GM12878 (cell line): ENCODE results near the gene LONRF2. TPM values are rescaled to one million over a fixed set of nuclear protein-coding genes. Genes with fewer than 3 reads are reported as not detected.

Experiments
- ATAC-seq: fragments of 200-7000 bp; cut with Tn5 transposase; 3 replicates; pipeline ENCODE4 v1.9.1; 2020; ENCODE audit warnings: mild to moderate bottlenecking, moderate library complexity
- BruUV-seq: library from RNA; stranded (reverse); fragments of 400-500 nt; replicated peaks from 2 replicates; lab custom pipeline; 2021; lab: Mats Ljungman, UMichigan
- CTCF ChIA-PET: fragments of 300-600 bp; sonication (Branson Sonifier 250); formaldehyde crosslinking; extraction: SDS; loops from one replicate; lab custom pipeline; 2021; ENCODE audit warnings: inconsistent platforms; lab: Yijun Ruan, JAX
- POLR2A ChIA-PET: fragments of 350-600 bp; formaldehyde crosslinking; extraction: SDS; loops from one replicate; lab custom pipeline; 2021; ENCODE audit warnings: inconsistent platforms; lab: Charles Lee
- RAD21 ChIA-PET: fragments of 300-600 bp; sonication (Branson Sonifier 250); formaldehyde crosslinking; loops from one replicate; lab custom pipeline; 2023; ENCODE audit warnings: antibody characterized with exemption; ENCODE audit not compliant: unreplicated experiment; lab: Charles Lee
- SMC1A ChIA-PET: fragments of 300-600 bp; sonication (Branson Sonifier 250); formaldehyde crosslinking; loops from one replicate; lab custom pipeline; 2023; ENCODE audit not compliant: unreplicated experiment, uncharacterized antibody; lab: Charles Lee
- DNase-seq: peaks from one replicate; pipeline ENCODE4 v3.0.0-alpha.2; 2011; ENCODE audit warnings: low read depth, low spot score
- FAIRE-seq: peaks from 3 replicates; lab custom pipeline; 2011; peaks lifted over from hg19 to GRCh38; lab: Jason Lieb, UNC
- H2AFZ ChIP-seq: 2 replicates; pipeline ENCODE4 v1.6.0; 2011; ENCODE audit warnings: low read depth, low read length, control low read depth; ENCODE audit not compliant: control insufficient read depth
- H3K27ac ChIP-seq: 2 replicates; pipeline ENCODE4 v1.5.1; 2011; ENCODE audit warnings: control low read depth; ENCODE audit not compliant: control insufficient read depth, insufficient read depth
- H3K27me3 ChIP-seq, 2 experiments: replicated peaks in 1 of 2; 2 replicates each; pipeline versions ENCODE4 v1.6.0 to v1.6.1; 2011; ENCODE audit warnings: low read length in 1 of 2; ENCODE audit not compliant: control insufficient read depth in 2 of 2, insufficient read depth in 2 of 2
- H3K36me3 ChIP-seq, 2 experiments: 2 replicates each; pipeline ENCODE4 v1.5.1; 2011; ENCODE audit warnings: low read length in 1 of 2; ENCODE audit not compliant: control insufficient read depth in 2 of 2, insufficient read depth in 2 of 2
- H3K4me1 ChIP-seq: 2 replicates; pipeline ENCODE4 v1.6.1; 2011; ENCODE audit warnings: mild to moderate bottlenecking, low read length, moderate library complexity, mixed read lengths; ENCODE audit not compliant: control insufficient read depth, insufficient read depth
- H3K4me2 ChIP-seq: 2 replicates; pipeline ENCODE4 v1.6.0; 2011; ENCODE audit warnings: control low read depth; ENCODE audit not compliant: control insufficient read depth, insufficient read depth
- H3K4me3 ChIP-seq: fragments of 200-600 bp; sonication (generic); 2 replicates; pipeline ENCODE4 v1.5.1; 2016
- H3K79me2 ChIP-seq: 2 replicates; pipeline ENCODE4 v1.6.0; 2011; ENCODE audit warnings: low read length; ENCODE audit not compliant: control insufficient read depth, insufficient read depth
- H3K9ac ChIP-seq: 2 replicates; pipeline ENCODE4 v1.8.0; 2011; ENCODE audit warnings: low read length, control low read depth, mixed read lengths; ENCODE audit not compliant: control insufficient read depth, insufficient read depth
- H3K9me3 ChIP-seq: replicated peaks from 3 replicates; pipeline ENCODE4 v1.5.1; 2011; ENCODE audit warnings: mild to moderate bottlenecking, low read length; ENCODE audit not compliant: control insufficient read depth, insufficient read depth
- H4K20me1 ChIP-seq: 2 replicates; pipeline ENCODE4 v1.6.0; 2011; ENCODE audit not compliant: control insufficient read depth, insufficient read depth
- CBX5 ChIP-seq: sonication (generic); IDR thresholded peaks from 2 replicates; pipeline ENCODE4 v1.6.1; 2016; ENCODE audit warnings: low read depth, moderate library complexity, mild to moderate bottlenecking, inconsistent platforms
- ETV6 ChIP-seq, 2 experiments: fragments of 450-650 bp in 1 of 2; IDR thresholded peaks in 1 of 2; conservative IDR thresholded peaks in 1 of 2; 2 replicates each; pipeline ENCODE4 v1.6.1; 2014; ENCODE audit warnings: antibody characterized with exemption in 1 of 2, borderline replicate concordance in 1 of 2, low read depth in 1 of 2, mild to moderate bottlenecking in 1 of 2, moderate library complexity in 1 of 2
- GATAD2B ChIP-seq: fragments of 450-650 bp; conservative IDR thresholded peaks from 2 replicates; pipeline ENCODE4 v1.6.1; 2017; ENCODE audit warnings: low read depth, mild to moderate bottlenecking, moderate library complexity
- POLR2A ChIP-seq: IDR thresholded peaks from 2 replicates; pipeline ENCODE4 v1.6.1; 2011; ENCODE audit warnings: low read depth, mild to moderate bottlenecking, low read length
- POLR2AphosphoS2 ChIP-seq: IDR thresholded peaks from 2 replicates; pipeline ENCODE4 v1.6.1; 2011; ENCODE audit warnings: low read depth, mild to moderate bottlenecking, low read length, improper control_type of control experiment, moderate library complexity
- STAT3 ChIP-seq: IDR thresholded peaks from 2 replicates; pipeline ENCODE4 v1.6.1; 2011; ENCODE audit warnings: low read depth, low read length, improper control_type of control experiment
- TBL1XR1 ChIP-seq: IDR thresholded peaks from 2 replicates; pipeline ENCODE4 v1.6.1; 2012; ENCODE audit warnings: low read depth, low read length, improper control_type of control experiment
- ZBED1 ChIP-seq: IDR thresholded peaks from 2 replicates; pipeline ENCODE4 v1.6.1; 2016; ENCODE audit warnings: borderline replicate concordance
- ZNF384 ChIP-seq: IDR thresholded peaks from 2 replicates; pipeline ENCODE4 v1.6.1; 2012; ENCODE audit warnings: low read depth, mild to moderate bottlenecking, low read length, improper control_type of control experiment, borderline replicate concordance
- WGBS: methylation state at CpG from one replicate; pipeline ENCODE4 v1.1.6; 2016; ENCODE audit warnings: low lambda C conversion rate; ENCODE audit not compliant: insufficient replicate concordance, insufficient coverage; ENCODE audit errors: missing lambda C conversion rate; 5-methylcytosine and 5-hydroxymethylcytosine counted together
- in situ Hi-C: fragments of 300-500 bp; cut with MboI; formaldehyde crosslinking; loops from 9 replicates; pipeline ENCODE4 v1.14.3; 2018; ENCODE audit warnings: mixed read lengths
- intact Hi-C: fragments of 100-400 bp; cut with micrococcal nuclease; formaldehyde crosslinking; loops from one replicate; pipeline ENCODE4 v1.14.2; 2022; ENCODE audit not compliant: unreplicated experiment
- polyA plus RNA-seq, 11 experiments: library from polyadenylated mRNA; depleted of rRNA in 4 of 11; unstranded in 6 of 11; stranded (reverse) in 5 of 11; fragments of >200 nt; fragmentation: Nextera tagmentation in 4 of 11; fragmentation: Illumina TruSeq in 1 of 11; extraction: Ambion mirVana in 4 of 11; extraction: Trizol in 1 of 11; gene quantifications; 1 replicate in 1 of 11; 2 replicates in 10 of 11; pipeline versions ENCODE4 v1.2.1 to v1.2.3, GENCODE V29; 2011 to 2016; ENCODE audit warnings: inconsistent platforms in 2 of 11, missing spikeins in 2 of 11, low read depth in 1 of 11
- total RNA-seq, 4 experiments: library from RNA; depleted of rRNA in 3 of 4; stranded (reverse); fragments of >200 nt in 3 of 4; fragmentation: Illumina TruSeq in 1 of 4; extraction: Trizol in 1 of 4; gene quantifications; 2 replicates each; pipeline versions ENCODE4 v1.2.1 to v1.2.3, GENCODE V29; 2013 to 2021
- TF ChIP-seq, protein P1 (sequence below): fragments of 450-650 bp; formaldehyde crosslinking; IDR thresholded peaks from 2 replicates; pipeline ENCODE4 v1.4.0; 2020; ENCODE audit warnings: mild to moderate bottlenecking, moderate library complexity
- TF ChIP-seq, protein P2 (sequence below): fragments of 450-650 bp; IDR thresholded peaks from 2 replicates; pipeline ENCODE4 v1.6.1; 2016; ENCODE audit warnings: mild to moderate bottlenecking
- TF ChIP-seq, protein P3 (sequence below): IDR thresholded peaks from 2 replicates; pipeline ENCODE4 v1.6.1; 2012; ENCODE audit warnings: low read length, inconsistent platforms
- TF ChIP-seq, protein P4 (sequence below): fragments of 450-650 bp; IDR thresholded peaks from 2 replicates; pipeline ENCODE4 v1.6.1; 2016; ENCODE audit warnings: mild to moderate bottlenecking, moderate library complexity, borderline replicate concordance

Gene LONRF2
- total and polyA plus RNA-seq, 10 of the 15 experiments (the other 5 are each of a cell fraction or from before 2014, with no cell fraction given), result under 0.01 to 0.04 (median 0.01) TPM; not detected in 4

DNA sequence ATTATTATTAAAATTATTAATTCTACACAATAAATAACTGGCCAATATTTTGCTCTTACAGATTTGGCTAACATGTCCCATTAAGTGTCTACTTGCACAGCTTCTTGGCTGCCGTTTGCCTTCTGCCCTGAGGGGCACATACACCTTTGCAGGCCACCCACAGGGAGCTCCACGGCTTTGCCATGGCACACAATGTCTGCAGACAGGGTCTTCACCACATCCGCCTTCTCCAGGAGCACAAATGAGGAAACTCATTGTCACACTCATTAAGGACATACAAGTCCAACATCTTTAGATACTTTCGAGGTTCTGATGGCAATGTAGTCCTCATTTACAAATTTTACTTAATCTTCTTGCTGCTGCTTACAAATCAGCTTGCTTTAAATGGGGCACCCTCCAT lies 45.6 kb downstream of the LONRF2 start (continued):
- TF ChIP-seq, protein P1, sequence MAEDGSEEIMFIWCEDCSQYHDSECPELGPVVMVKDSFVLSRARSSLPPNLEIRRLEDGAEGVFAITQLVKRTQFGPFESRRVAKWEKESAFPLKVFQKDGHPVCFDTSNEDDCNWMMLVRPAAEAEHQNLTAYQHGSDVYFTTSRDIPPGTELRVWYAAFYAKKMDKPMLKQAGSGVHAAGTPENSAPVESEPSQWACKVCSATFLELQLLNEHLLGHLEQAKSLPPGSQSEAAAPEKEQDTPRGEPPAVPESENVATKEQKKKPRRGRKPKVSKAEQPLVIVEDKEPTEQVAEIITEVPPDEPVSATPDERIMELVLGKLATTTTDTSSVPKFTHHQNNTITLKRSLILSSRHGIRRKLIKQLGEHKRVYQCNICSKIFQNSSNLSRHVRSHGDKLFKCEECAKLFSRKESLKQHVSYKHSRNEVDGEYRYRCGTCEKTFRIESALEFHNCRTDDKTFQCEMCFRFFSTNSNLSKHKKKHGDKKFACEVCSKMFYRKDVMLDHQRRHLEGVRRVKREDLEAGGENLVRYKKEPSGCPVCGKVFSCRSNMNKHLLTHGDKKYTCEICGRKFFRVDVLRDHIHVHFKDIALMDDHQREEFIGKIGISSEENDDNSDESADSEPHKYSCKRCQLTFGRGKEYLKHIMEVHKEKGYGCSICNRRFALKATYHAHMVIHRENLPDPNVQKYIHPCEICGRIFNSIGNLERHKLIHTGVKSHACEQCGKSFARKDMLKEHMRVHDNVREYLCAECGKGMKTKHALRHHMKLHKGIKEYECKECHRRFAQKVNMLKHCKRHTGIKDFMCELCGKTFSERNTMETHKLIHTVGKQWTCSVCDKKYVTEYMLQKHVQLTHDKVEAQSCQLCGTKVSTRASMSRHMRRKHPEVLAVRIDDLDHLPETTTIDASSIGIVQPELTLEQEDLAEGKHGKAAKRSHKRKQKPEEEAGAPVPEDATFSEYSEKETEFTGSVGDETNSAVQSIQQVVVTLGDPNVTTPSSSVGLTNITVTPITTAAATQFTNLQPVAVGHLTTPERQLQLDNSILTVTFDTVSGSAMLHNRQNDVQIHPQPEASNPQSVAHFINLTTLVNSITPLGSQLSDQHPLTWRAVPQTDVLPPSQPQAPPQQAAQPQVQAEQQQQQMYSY (CRISPR knock-in tag), result no peak
- TF ChIP-seq STAT3, result no peak
- no peak for TF ChIP-seq GATAD2B
- TF ChIP-seq, protein P2, sequence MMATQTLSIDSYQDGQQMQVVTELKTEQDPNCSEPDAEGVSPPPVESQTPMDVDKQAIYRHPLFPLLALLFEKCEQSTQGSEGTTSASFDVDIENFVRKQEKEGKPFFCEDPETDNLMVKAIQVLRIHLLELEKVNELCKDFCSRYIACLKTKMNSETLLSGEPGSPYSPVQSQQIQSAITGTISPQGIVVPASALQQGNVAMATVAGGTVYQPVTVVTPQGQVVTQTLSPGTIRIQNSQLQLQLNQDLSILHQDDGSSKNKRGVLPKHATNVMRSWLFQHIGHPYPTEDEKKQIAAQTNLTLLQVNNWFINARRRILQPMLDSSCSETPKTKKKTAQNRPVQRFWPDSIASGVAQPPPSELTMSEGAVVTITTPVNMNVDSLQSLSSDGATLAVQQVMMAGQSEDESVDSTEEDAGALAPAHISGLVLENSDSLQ, result no peak

DNA sequence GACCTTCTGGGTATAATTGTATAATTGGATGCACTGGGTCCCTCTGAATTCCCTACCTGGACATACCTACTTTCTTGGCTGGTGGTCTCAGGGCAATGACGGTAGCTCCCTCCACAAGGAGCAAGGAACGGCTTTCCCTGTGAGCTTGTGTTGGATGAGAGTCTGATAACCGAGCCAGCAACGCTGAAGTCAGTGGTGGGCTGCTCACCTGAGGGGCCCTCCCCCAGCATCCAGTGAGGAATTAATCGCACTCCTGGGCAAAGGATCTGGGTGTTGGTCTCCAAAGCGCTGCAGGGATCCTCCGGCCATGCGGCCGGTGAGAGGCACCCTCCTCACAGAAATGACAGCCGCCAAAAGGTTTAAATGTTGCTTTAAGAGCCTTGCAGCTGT lies 47.1 kb downstream of the LONRF2 start:
- ATAC-seq, result no peak
- TF ChIP-seq ETV6 (conservative IDR thresholded peaks at IDR 0.05 in 1 of 2, IDR thresholded peaks at IDR 0.05 in 1 of 2; ENCODE audit: borderline replicate concordance in 1 of 2, low read depth in 1 of 2) (no peak), ZBED1 (no peak), POLR2AphosphoS2 (no peak), CBX5 (no peak), POLR2A (no peak), ZNF384 (no peak), TBL1XR1 (no peak)
- TF ChIP-seq, protein P3, sequence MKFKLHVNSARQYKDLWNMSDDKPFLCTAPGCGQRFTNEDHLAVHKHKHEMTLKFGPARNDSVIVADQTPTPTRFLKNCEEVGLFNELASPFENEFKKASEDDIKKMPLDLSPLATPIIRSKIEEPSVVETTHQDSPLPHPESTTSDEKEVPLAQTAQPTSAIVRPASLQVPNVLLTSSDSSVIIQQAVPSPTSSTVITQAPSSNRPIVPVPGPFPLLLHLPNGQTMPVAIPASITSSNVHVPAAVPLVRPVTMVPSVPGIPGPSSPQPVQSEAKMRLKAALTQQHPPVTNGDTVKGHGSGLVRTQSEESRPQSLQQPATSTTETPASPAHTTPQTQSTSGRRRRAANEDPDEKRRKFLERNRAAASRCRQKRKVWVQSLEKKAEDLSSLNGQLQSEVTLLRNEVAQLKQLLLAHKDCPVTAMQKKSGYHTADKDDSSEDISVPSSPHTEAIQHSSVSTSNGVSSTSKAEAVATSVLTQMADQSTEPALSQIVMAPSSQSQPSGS, result no peak
- TF ChIP-seq, protein P4, sequence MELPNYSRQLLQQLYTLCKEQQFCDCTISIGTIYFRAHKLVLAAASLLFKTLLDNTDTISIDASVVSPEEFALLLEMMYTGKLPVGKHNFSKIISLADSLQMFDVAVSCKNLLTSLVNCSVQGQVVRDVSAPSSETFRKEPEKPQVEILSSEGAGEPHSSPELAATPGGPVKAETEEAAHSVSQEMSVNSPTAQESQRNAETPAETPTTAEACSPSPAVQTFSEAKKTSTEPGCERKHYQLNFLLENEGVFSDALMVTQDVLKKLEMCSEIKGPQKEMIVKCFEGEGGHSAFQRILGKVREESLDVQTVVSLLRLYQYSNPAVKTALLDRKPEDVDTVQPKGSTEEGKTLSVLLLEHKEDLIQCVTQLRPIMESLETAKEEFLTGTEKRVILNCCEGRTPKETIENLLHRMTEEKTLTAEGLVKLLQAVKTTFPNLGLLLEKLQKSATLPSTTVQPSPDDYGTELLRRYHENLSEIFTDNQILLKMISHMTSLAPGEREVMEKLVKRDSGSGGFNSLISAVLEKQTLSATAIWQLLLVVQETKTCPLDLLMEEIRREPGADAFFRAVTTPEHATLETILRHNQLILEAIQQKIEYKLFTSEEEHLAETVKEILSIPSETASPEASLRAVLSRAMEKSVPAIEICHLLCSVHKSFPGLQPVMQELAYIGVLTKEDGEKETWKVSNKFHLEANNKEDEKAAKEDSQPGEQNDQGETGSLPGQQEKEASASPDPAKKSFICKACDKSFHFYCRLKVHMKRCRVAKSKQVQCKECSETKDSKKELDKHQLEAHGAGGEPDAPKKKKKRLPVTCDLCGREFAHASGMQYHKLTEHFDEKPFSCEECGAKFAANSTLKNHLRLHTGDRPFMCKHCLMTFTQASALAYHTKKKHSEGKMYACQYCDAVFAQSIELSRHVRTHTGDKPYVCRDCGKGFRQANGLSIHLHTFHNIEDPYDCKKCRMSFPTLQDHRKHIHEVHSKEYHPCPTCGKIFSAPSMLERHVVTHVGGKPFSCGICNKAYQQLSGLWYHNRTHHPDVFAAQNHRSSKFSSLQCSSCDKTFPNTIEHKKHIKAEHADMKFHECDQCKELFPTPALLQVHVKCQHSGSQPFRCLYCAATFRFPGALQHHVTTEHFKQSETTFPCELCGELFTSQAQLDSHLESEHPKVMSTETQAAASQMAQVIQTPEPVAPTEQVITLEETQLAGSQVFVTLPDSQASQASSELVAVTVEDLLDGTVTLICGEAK, result no peak

More for the DNA sequence above, 47.1 kb downstream of the LONRF2 start:
- FAIRE-seq, result no peak
- Histone ChIP-seq H3K36me3 (no peaks in the 10 kb centered on the region), H4K20me1 (no peaks in the 10 kb centered on the region; the same call in 1 of the 2 replicates), H3K4me2 (no peak overlapping the region), H3K79me2 (no peaks in the 10 kb centered on the region), H3K9ac (no peak overlapping the region), H3K27ac (no peak overlapping the region), H3K9me3 (no peaks in the 10 kb centered on the region), H3K27me3 (no peaks in the 10 kb centered on the region; a peak in 1 of 4 replicates), H3K4me3 (no peak overlapping the region), H2AFZ (no peak overlapping the region), H3K4me1 (no peaks in the 10 kb centered on the region)
- ChIA-PET RAD21 (no interaction called here), SMC1A (interaction anchor here (1.6 to 4.1 kb wide), 3 partner anchors 13 to 120 kb away, joined by 3 to 13 read pairs (median 5); no protein-coding TSS in a partner anchor), POLR2A (no interaction called here), CTCF (interaction anchor here (1.6 to 5.0 kb wide), 2 partner anchors 13 to 106 kb away, joined by 7 to 25 read pairs; no protein-coding TSS in a partner anchor)
- in situ Hi-C loops (no loop called here), intact Hi-C loops (no loop called here)
- 76% methylated on average over 10 of the region's 10 CpGs for WGBS
- no peak for DNase-seq
- BruUV-seq, result no TSS peak
